Kidney epithelial cell (primary cell): ENCODE measurements around the gene JMJD7. TPM values are rescaled to one million over a fixed set of nuclear protein-coding genes. Genes with fewer than 3 reads are reported as not detected.
A peak's percentile ranks its signal among the peaks of the same experiment; 100 is the strongest.

Experiments used
- DNase-seq: peaks from one replicate; pipeline ENCODE4 v3.0.0-alpha.2; 2010; ENCODE audit warnings: low read depth
- H3K27me3 ChIP-seq: 2 replicates; pipeline ENCODE4 v1.6.0; 2011; ENCODE audit warnings: low read length; ENCODE audit not compliant: control insufficient read depth, insufficient read depth
- H3K36me3 ChIP-seq: 2 replicates; pipeline ENCODE4 v1.5.1; 2011; ENCODE audit warnings: low read length; ENCODE audit not compliant: control insufficient read depth, insufficient read depth
- H3K4me3 ChIP-seq: 2 replicates; pipeline ENCODE4 v1.5.1; 2011; ENCODE audit warnings: low read depth, mild to moderate bottlenecking, control low read depth, low read length
- CTCF ChIP-seq: IDR thresholded peaks from 2 replicates; pipeline ENCODE4 v1.5.1; 2011; ENCODE audit warnings: mild to moderate bottlenecking, moderate library complexity, low read length, control low read depth, inconsistent platforms; ENCODE audit not compliant: insufficient read depth, poor library complexity, severe bottlenecking
- total RNA-seq: library from RNA; depleted of rRNA; stranded (reverse); fragments of >200 nt; gene quantifications from 2 replicates; pipeline ENCODE4 v1.2.3, GENCODE V29; 2015

JMJD7 gene
- total RNA-seq, 1 donor from 2014 or later, result 14.0 TPM

GRCh38 chr15:41804361-41804760, 23.5 kb upstream of the JMJD7 start:
- no peak for DNase-seq
- H3K27me3 ChIP-seq, result no peaks in the 10 kb centered on the region
- peaks cover 3% of the 10 kb centered on the region for H3K36me3 ChIP-seq
- H3K4me3 ChIP-seq, result no peak overlapping the region
- no peak for TF ChIP-seq CTCF

DNA sequence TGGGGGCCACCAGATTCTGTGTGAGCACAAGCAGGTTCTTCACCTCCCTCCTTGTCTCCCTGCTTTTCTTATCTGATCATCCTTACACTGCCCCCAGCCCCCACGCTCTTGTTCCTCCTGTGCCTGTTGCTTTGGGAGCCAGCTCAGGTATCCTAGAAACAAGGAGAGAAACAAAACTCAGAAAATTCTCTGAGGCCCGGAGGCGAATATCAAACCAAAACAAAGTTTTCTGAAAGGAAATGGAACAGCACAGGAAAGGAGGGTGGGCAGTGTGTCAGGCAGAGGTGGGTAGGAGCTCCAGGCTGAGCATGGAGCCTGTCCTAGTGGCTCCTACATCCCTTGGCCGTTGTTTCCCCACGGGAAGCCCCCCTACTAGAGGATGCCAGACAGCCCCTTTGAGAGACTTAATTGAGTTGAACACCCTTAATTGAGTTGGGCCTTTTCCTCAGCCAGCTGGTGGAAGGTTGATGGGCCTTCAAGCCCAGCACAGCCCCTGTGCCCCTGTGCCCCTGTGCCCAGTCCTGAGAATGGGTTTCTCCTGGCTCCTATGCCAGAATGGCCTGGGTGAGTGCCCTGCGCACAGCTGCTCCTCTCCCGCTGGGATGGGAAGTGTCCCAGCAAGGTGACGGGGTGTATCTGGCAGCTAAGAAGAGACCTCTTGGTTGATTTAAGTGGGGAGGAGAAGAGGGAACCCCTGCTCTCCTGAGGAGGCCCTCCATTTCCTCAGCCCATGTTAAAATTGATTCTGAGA, 22.8 kb upstream of the JMJD7 start:
- Histone ChIP-seq H3K27me3 (no peaks in the 10 kb centered on the region), H3K36me3 (peaks cover 3% of the 10 kb centered on the region), H3K4me3 (no peak overlapping the region)
- no peak for TF ChIP-seq CTCF
- DNase-seq, result no peak

- no peak for TF ChIP-seq CTCF
- Histone ChIP-seq H3K27me3 (no peaks in the 10 kb centered on the region), H3K36me3 (peaks cover 2% of the 10 kb centered on the region), H3K4me3 (no peak overlapping the region)
- DNase-seq, result no peak
Observed at GRCh38 chr15:41805711-41806110, 22.2 kb upstream of the JMJD7 start.

GRCh38 chr15:41806291-41807181, 21.4 kb upstream of the JMJD7 start:
- peak; percentile 23 for TF ChIP-seq CTCF
- H3K36me3 ChIP-seq, result no peaks in the 10 kb centered on the region
- H3K4me3 ChIP-seq, result no peak overlapping the region
- no peak for DNase-seq
- H3K27me3 ChIP-seq, result no peaks in the 10 kb centered on the region

GRCh38 chr15:41809121-41809520, 18.8 kb upstream of the JMJD7 start:
- Histone ChIP-seq H3K27me3 (no peaks in the 10 kb centered on the region), H3K4me3 (no peak overlapping the region), H3K36me3 (peaks cover 3% of the 10 kb centered on the region)
- DNase-seq, result no peak
- TF ChIP-seq CTCF, result no peak
